ENCODE measurements around the gene CCDC149.

GRCh38 chr4:24778464-24779225 is 134.2 kb downstream of the CCDC149 start:
- TF ChIP-seq, protein P1, sequence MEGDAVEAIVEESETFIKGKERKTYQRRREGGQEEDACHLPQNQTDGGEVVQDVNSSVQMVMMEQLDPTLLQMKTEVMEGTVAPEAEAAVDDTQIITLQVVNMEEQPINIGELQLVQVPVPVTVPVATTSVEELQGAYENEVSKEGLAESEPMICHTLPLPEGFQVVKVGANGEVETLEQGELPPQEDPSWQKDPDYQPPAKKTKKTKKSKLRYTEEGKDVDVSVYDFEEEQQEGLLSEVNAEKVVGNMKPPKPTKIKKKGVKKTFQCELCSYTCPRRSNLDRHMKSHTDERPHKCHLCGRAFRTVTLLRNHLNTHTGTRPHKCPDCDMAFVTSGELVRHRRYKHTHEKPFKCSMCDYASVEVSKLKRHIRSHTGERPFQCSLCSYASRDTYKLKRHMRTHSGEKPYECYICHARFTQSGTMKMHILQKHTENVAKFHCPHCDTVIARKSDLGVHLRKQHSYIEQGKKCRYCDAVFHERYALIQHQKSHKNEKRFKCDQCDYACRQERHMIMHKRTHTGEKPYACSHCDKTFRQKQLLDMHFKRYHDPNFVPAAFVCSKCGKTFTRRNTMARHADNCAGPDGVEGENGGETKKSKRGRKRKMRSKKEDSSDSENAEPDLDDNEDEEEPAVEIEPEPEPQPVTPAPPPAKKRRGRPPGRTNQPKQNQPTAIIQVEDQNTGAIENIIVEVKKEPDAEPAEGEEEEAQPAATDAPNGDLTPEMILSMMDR (IDR thresholded peaks at IDR 0.05 in 4 of 5, conservative IDR thresholded peaks at IDR 0.05 in 1 of 5): no peak
- TF ChIP-seq POLR2A (IDR thresholded peaks at IDR 0.05): no peak
